GM04503 (cell line): ENCODE measurements around the gene CDC42BPA.

Source experiments
- DNase-seq: peaks from one replicate; pipeline ENCODE4 v3.0.0-alpha.2; 2012; ENCODE audit warnings: low read depth

CDC42BPA gene

DNA sequence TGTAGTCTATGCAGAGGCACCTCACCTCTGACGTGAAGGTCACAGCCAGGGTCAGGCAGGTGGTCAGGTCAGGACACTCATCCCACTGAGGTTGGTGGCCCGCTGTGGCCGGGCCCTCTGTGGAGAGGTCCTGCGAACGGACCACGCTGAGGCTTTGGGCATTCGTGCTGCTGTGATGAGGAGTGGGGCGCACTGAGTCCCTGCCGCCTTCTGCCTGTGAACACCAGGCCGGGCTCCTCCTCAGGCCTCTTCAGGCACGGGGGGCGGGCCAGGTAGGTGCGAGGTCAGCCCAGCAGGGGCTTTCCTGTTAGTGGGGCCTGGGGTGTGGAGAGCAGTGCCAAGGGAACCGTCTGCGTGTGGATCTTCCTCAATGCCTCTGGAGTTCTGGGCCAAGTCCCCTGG lies 339.2 kb downstream of the CDC42BPA start:
- no peak for DNase-seq

DNA sequence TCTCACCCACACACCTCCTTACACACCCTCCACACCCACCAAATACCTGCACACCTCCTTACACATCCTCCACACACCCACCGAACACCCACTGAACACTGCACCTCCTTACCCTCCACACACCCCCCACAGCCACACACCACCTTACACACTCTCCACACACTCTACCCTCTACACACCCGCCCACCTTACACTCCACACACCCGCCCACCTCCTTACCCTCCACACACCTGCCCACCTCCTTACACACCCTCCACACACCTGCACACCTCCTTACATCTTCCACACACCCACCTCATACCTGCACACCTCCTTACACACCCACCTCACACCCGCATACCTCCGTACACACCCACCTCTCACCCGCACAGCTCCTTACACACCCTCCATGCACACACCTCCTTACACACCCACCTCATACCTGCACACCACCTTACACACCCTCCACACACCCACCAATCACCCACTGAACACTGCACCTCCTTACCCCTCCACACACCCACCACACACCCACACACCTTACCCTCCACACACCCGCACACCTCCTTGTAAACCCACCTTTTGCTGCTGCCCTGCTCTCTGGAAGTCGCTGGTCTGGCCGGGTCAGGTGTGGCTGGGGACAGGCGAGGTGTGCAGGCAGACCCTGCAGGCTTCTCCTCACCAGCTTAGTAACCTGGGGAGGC lies 339.7 kb downstream of the CDC42BPA start:
- DNase-seq = no peak

DNA sequence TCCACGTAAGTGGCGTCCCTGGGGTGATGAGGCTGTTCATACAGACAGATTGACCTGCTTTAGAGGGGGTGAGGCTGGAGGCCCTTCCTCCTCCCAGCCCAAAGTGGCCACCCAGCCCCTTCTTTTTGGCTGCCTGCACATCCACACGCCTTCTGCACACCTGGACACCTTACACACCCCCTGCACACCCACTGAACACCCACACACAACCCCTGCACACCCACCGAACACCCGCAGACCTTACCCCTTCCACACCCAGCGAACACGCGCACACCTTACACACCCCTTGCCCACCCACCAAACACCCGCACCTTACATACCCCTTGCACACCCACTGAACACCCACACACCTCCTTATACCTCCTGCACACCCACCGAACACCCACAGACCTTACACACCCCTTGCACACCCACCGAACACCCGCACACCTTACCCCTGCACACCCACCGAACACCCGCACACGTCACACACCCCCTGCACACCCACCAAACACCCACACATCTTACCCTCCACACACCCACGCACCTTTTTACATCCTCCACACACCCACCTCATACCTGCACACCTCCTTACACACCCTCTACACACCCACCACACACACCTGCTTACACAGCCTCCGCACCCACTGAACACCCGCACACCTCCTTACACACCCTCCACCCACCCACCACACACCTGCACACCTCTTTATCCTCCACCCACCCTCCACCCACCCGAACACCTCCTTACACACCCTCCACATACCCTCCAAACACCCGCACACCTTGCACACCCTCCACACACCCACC lies 340.5 kb downstream of the CDC42BPA start:
- DNase-seq = no peak

DNA sequence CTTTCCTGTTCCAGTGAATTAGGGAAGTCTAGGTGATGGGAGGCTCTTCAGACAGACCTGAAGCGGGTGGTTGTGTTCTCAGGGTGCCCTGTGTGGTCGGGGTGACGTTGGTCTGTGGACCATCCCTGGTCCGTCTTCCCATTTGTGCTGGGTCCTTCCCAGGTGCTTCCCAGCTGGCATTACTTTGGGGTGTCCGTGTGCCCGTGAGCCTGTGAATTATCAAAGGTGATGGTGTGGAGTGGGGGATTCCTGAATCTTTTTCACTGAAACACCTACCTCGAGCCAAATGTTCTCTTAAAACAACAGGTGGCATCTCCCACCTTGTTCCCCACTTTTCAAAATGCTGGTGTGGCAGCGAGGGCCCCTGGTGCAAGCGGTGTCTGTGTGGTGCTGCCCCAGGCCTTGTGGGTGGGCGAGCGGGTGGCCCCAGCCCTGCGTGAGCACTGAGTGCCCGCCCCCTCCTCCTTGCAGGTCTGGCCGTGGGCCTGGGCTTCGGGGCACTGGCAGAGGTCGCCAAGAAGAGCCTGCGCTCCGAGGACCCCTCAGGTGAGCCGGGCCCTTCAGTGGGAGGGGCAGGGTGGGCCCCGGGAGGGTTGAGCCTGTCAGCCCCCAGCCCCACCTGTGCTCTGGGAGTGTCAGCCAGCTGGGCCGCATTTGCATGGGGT lies 341.2 kb downstream of the CDC42BPA start:
- no peak for DNase-seq

DNA sequence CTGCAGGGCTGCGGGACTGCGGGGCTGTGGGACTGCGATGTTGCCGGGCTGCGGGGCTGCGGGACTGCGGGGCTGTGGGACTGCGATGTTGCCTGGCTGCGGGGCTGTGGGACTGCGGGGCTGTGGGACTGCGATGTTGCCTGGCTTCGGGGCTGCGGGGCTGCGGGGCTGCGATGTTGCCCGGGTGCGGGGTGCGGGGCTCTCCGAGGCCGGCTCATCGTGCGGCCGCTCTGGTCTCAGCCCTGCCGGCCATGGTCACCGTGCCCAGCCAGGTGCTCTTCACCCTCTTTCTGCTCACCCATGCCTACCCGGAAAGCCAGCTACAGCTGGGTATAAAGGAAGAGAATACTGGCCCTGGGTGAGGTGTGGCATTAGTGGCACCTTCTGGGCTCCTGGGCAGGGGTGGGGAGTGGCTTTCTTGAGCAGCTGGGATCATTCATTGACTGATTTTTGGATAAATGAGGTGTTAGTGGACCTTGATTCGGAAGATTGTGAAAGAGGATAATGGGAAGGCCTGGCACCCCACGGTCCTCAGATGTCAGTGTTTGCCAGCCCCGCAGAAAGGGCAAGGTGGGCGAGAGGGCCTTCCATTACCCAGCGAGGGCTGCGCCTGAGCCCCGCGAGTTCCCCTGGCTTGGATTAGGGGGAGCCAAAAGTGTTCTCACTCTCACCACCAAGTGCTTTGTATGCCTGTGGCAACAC lies 341.9 kb downstream of the CDC42BPA start:
- DNase-seq = no peak

DNA sequence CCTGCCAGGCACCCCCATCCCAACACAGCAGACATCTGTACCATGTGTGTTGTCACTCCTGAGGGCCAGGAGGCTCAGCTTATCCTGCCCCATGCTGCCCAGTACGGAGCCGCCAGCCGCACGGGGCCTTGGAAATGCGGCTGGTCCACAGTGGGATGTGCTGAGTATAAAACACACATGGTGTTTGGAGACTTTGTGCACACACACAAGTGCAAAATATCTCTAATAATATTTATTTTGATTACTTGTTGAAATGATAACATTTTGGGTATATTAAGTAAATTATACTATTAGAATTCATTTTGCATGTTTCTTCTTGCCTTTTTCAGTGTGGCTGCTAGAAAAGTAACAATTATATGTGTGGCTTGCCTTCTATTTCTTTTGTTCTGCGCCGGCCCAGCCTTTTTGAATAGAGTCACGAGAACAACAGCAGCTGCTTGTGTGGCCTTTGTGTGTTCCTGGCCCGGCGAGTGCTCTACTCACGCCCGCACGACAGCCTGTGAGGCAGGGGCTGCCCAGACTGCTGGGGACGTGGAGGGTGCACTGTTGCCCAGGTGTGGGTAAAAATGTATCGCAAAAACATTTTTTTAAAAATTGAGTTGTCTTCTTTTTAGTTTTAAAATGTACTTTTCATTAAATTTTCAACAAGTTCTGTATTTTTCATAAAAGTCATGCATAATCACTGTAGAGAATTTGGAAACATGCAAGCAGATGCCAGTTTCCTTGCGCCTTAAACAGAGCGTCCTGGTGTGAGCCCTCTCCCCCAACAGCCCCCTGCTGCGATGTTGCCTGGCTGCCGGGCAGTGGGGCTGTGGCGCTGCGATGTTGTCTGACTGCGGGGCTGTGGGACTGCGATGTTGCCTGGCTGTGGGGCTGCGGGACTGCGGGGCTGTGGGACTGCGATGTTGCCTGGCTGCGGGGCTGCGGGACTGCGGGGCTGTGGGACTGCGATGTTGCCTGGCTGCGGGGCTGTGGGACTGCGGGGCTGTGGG lies 342.7 kb downstream of the CDC42BPA start:
- no peak for DNase-seq

DNA sequence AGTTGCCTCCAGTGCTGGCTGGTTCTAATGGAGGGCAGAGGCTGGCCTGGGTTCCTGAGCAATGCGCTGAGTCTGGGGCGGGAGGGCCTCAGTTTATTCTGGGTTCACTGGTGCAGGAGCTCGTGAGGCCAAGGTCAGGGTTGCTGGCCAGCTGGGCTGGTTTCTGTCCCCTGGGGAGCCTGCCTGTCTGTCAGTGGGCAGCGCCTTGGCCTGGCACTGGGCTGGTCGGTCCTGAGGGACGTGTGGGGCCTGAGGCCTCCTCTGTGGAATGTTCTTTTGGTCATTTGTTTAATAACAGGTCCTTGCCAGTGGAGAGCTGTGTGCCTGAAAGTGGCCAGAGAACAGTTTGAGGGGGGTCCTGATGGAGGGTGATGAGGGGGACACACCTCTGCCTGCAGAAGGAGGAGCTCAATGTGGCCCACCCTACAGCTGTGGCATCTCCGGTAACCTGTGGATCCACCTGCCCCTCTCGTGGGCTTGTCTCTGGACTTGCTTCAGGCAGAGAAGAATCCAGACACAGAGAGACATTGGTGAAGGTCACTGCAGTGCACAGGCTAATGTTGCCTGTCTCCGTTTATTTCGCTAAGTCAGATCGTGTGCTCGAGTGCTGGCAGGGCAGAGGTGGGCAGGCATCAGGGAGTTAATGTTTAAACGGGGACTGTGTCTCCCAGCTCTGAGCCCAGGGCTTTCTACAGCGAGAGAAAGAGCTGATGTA lies 343.6 kb downstream of the CDC42BPA start:
- no peak for DNase-seq

DNA sequence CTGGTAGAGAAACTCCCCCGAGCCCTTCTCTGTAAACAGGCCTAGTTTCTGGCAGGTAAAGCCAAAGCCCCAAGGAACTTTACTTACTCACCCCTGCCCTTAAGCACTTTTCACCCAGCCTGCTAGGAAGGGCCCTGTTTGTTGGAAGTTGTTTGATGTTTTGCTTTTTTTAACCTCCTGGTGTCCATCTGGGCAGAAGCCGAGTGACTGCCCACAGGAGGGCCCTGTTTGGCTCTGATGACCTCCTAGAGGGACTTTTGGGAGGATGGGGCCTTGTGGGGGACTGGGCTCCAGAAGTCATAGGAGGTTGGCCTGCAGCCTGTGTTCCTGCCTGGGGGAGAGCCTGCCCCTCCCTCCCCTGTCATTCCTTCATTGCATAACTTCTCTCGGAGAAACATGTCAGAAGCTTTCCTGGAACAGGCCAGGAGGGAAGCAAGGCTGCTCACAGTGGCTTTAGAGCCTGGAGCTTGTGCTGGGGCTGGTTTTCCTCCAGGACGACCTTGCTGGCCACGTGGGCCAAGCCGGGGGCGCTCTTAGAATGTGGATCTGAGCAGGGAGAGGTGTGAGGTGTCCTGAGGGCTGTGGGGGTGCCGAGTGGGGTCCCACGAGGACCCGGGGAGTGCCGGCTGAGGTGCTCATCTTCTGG lies 344.3 kb downstream of the CDC42BPA start:
- no peak for DNase-seq

DNA sequence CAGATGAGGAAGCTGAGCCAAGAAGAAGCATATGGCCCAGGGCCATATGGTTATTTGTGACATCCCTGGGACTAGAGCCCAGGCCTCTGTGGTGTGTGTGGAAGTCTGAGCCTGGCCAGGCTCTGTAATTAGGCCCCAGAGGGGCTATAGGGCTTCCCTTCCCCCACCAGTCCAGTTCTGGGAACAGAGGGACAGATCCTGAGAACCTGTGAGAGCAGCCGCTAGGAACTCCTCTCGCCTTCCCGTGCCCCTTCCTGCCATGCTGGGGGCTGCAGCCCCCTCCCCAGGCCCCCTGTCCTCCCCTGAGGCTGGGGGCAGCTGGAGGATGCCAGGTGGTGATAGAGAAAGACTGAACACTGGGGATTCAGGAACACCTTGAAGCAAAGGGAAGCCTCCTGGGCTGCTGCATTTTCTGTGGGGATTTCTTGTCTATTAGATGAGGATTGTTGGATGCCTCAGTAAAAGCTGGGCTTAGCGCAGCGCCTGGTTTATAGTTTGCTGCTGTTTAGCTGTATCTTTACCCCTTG lies 344.9 kb downstream of the CDC42BPA start:
- no peak for DNase-seq

DNA sequence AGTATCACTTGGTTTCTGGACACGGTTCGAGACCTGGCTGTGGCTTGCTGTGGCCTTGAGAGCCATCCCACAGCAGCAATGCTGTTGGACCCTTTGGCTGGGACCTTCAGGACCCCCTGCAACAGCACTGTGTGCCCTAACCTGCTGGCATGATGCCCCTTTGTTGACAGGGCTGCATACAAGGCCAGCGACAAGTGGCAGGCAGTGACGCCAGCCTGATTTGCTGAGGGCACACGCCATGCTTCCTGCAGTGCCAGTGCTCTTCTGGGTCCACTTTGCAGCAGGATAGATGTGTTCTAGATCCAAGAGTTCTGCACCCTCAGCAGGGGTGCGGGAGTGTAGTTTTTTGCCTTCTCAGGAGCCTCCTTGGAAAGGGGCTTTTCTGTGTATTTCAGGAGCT lies 345.4 kb downstream of the CDC42BPA start:
- no peak for DNase-seq

DNA sequence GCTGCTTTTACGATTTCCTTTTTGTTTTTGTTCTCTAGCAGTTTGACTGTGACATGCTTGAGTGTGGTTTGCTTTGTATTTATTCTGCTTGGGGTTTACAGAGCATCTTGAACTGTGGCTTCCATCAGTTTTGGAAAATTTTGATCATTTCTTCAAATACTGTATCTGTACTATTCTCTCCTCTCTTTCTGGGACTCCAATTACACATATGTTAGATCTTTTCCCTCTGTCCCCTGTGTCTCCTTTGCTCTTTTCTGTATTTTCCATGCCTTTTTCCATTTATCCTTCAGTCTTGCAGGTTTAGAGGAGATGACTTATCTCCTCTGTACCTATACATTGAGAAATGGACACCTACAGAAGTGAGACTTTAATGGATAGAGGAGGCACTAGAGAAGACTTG lies 346.5 kb downstream of the CDC42BPA start:
- DNase-seq = no peak

DNA sequence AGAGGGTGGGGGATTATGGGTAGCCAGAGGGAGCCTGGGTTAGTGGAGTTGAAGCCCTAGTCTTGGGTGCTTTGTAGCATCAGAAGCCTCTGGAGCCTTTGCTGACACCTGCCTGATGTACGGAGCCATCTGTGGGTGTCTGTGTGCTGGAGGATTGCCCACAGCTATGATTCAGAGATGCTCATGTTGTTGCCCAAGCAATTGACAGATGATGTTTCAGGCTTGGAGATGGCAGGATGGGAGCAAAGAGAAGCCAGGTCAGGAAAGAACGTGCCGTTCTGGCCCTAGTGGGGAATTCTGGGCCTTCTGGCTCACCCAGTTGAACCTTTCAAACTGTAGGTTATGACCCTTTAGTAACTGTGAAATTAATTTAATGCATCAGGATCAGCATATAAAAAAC lies 350.6 kb downstream of the CDC42BPA start:
- DNase-seq = no peak

DNA sequence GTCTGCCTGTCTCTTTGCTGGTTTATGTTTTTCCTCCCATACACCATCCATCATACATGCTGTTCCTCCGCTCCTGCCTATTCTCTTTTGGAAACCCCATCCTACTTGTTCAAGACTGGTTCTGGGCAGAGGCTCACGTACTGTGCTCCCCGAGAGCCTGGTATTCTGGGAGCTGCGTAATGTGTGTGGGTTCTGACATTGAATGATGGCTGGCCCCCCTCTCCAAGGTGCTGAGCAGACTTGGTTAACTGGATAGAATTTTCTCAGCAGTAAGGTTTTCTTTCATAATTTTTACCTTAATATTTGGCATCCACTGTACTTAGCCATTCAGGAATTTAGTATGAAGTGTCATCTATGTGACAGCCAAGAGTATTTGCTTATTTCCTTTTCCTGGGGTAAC lies 351.6 kb downstream of the CDC42BPA start:
- DNase-seq = no peak

DNA sequence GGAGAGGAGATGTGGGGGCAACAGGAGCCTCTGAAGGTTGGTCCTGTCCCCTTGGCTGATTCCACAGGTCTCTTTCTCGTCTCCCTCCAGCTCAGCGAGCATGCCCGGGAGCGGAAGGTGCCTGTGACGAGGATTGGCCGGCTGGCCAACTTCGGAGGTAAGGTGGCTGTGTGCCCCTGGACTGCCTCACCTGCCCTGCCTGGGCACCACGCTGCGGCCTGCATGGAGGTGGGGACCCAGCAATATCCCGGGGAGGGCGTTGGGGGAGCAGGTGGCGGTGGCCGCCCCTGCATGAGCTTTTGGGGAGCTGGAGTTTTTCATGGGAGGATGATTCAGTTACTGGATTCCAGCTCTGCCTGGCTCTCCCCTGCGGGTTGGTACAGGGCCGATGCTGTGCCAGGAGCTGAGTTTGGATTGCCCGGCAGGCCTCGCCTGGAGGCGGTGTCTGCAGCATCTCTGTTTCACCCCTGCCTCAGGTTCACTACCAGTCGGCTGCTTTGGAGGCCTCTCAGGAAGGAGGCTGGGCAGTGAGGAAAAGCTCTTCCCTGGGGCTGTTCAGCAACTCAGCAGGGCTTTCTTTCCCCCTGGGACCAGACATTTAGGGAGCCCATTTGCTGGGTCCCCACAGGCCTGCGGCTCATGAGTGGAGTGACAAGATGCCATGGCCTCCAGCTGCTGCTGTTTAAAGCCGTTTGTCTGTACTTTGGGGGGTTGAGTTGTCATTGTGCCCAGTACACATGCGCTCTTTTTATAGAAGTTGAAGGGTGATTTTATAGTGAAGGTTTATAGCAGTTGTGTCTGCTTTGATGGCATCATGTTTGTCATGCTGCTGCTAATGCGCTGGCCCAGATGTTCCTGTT lies 352.5 kb downstream of the CDC42BPA start:
- no peak for DNase-seq

DNA sequence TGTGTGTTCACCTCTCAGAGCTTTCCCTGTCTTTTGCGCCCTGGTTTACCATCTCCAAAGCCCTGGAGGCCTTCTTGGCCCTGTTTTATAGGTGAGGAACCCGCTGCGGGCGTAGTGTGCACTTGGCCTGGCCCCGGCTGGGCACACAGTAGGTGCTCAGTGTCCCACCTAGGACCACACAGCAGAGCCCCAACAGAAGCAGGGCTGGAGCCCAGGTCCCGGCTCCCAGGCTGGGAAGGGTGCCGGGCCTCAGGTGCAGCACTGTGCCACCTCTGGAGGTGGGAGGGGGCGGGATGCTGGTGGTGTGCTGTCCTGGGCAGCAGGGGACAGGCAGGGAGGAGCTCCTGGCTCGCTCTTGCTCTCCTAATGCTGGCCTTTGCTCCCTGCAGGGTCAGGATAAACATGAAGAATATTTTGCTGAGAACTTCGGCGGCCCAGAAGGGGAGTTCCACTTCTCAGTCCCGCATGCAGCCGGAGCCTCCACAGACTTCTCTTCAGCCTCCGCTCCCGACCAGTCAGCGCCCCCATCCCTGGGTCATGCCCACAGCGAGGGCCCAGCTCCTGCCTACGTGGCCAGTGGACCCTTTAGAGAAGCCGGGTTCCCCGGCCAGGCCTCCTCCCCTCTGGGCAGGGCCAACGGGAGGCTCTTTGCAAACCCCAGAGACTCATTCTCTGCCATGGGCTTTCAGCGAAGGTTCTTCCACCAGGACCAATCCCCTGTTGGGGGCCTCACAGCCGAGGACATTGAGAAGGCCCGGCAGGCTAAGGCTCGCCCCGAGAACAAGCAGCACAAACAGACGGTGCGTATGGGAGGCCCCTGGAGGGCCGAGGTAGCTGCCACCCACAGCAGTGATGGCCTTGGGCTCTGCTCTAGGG lies 353.4 kb downstream of the CDC42BPA start:
- no peak for DNase-seq

DNA sequence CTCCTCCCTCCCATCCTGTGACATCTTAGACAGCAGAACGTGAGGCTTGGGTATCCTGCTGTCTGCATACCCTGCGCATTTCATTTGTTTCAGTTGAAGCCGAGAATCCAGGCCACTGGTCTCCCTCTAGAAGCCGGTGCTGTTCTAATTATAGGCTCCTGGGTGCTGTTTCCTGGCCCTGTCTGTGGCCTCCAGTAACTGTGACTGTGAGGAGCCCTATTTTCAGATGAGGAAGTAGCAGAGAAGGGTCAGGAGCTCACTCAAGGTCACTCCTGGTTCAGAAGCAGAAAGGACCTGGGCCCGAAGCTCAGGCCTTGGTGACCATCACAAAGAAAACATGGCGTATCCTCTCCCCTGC lies 354.2 kb downstream of the CDC42BPA start:
- no peak for DNase-seq

DNA sequence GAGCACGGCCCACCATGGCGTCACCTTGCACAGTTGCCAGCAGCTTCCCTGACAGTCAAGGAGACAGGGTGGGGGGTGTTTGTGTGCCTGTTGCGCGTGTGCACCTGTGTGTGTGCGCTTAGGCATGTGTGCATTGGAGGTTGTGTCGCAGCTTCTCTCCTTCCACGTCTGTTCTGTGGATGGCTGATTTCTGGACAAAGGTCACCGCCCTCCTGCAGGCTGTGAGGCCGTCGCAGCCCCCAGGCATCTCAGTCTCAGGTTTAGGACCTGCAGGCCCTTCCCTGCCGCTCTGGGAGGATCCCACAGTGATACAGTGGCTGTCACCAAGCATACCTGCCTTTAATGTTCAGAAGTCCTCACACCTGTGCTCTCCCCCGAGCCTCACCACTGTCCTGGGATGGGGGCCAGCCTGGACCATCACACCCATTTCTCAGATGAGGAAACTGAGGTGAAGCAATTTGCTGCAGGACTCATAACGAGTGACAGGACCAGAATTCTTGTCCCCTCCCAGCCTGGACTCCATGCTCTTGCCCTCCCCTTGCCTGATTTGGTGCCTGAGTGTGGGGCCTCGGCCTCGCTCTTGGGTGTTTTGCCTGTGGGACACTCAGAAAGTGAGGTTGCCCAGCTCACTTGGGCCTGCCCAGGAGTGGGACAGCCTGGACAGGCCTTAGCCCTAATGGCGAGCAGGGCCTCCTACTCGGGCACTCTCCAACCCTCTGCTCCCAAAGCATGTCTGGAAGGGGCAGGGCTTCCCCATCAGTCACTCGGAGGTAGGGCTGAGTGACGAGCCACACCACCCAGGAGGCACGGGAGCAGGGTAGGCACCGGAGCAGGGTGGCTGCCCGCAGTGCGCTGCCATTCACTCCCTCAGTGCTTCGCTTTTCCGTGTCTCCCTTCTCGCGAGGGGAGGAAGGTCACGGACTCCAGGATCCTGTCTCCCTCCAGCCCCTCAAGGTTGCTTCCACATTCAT lies 355.6 kb downstream of the CDC42BPA start:
- DNase-seq = no peak
